Left ventricle myocardium inferior (tissue), 1 donor: ENCODE results near the gene EQTN. TPM values are rescaled to one million over a fixed set of nuclear protein-coding genes. Genes with fewer than 3 reads are reported as not detected.

Experiments used
- DNase-seq: peaks from one replicate; pipeline ENCODE4 v3.0.0-alpha.2; 2020
- H3K27ac ChIP-seq: fragments of 200-600 bp; replicated peaks from 2 replicates; pipeline ENCODE4 v1.8.0; 2021
- H3K27me3 ChIP-seq: fragments of 200-600 bp; 2 replicates; pipeline ENCODE4 v1.8.0; 2021; ENCODE audit warnings: low read depth
- H3K36me3 ChIP-seq: fragments of 200-600 bp; 2 replicates; pipeline ENCODE4 v1.8.0; 2021
- H3K4me1 ChIP-seq: fragments of 200-600 bp; 2 replicates; pipeline ENCODE4 v1.8.0; 2021
- H3K4me3 ChIP-seq: fragments of 200-600 bp; 2 replicates; pipeline ENCODE4 v1.8.0; 2021; ENCODE audit warnings: mild to moderate bottlenecking, moderate library complexity
- H3K9me3 ChIP-seq: fragments of 200-600 bp; replicated peaks from 2 replicates; pipeline ENCODE4 v1.8.0; 2021
- CTCF ChIP-seq: fragments of 200-600 bp; IDR thresholded peaks from 2 replicates; pipeline ENCODE4 v1.8.0; 2021; ENCODE audit warnings: antibody characterized with exemption, mild to moderate bottlenecking, borderline replicate concordance
- intact Hi-C: fragments of 100-400 bp; cut with micrococcal nuclease; formaldehyde crosslinking; loops from one replicate; pipeline ENCODE4 v1.11.0; 2022
- total RNA-seq: library from RNA; stranded (reverse); fragmentation: NEBNext Ultra II Directional; extraction: Animal tissue kit (Norgen Biotek cat#: 25700); gene quantifications from one replicate; pipeline ENCODE4 v1.2.1, GENCODE V29; 2021
- donor health status: DM: no; HTN: yes; CAD: no; lungs with severe emphysema.

The EQTN gene
- total RNA-seq, 1 donor from 2014 or later = not detected

- no peak for DNase-seq
Observed at GRCh38 chr9:27339661-27340284, 42.8 kb upstream of the EQTN start.

GRCh38 chr9:27338527-27338903 lies 41.6 kb upstream of the EQTN start:
- Histone ChIP-seq H3K36me3 (no peaks in the 10 kb centered on the region), H3K27me3 (no peaks in the 10 kb centered on the region), H3K27ac (peak overlapping the region; percentile 27), H3K9me3 (no peaks in the 10 kb centered on the region), H3K4me3 (no peak overlapping the region), H3K4me1 (peaks cover 48% of the 10 kb centered on the region)
- no peak for TF ChIP-seq CTCF
- intact Hi-C loops = no loop called here
- DNase-seq = no peak

More at GRCh38 chr9:27339661-27340284, 42.8 kb upstream of the EQTN start:
- no peak for TF ChIP-seq CTCF
- intact Hi-C loops = no loop called here
- Histone ChIP-seq H3K36me3 (no peaks in the 10 kb centered on the region), H3K9me3 (no peaks in the 10 kb centered on the region), H3K27me3 (no peaks in the 10 kb centered on the region), H3K4me3 (no peak overlapping the region), H3K4me1 (peaks cover 44% of the 10 kb centered on the region), H3K27ac (no peak overlapping the region)

GRCh38 chr9:27337833-27338526 lies 41.0 kb upstream of the EQTN start:
- H3K4me3 ChIP-seq = no peak overlapping the region
- H3K36me3 ChIP-seq = no peaks in the 10 kb centered on the region
- TF ChIP-seq CTCF = no peak
- no peaks in the 10 kb centered on the region for H3K9me3 ChIP-seq
- peak overlapping the region; percentile 27 for H3K27ac ChIP-seq
- H3K4me1 ChIP-seq = peaks cover 51% of the 10 kb centered on the region
- no peak for DNase-seq
- no peaks in the 10 kb centered on the region for H3K27me3 ChIP-seq
- intact Hi-C loops = no loop called here

GRCh38 chr9:27337236-27337635 lies 40.3 kb upstream of the EQTN start:
- Histone ChIP-seq H3K4me1 (peaks cover 51% of the 10 kb centered on the region), H3K36me3 (no peaks in the 10 kb centered on the region), H3K27me3 (no peaks in the 10 kb centered on the region), H3K4me3 (no peak overlapping the region), H3K27ac (no peak overlapping the region), H3K9me3 (no peaks in the 10 kb centered on the region)
- no peak for TF ChIP-seq CTCF
- DNase-seq = no peak
- intact Hi-C loops = no loop called here

GRCh38 chr9:27336829-27337228 lies 39.9 kb upstream of the EQTN start:
- intact Hi-C loops = no loop called here
- H3K36me3 ChIP-seq = no peaks in the 10 kb centered on the region
- H3K27me3 ChIP-seq = no peaks in the 10 kb centered on the region
- no peak for TF ChIP-seq CTCF
- DNase-seq = no peak
- no peaks in the 10 kb centered on the region for H3K9me3 ChIP-seq
- H3K4me1 ChIP-seq = peaks cover 48% of the 10 kb centered on the region
- H3K4me3 ChIP-seq = no peak overlapping the region
- no peak overlapping the region for H3K27ac ChIP-seq
